Measurements from ENCODE around the gene MAS1.

The MAS1 gene

DNA sequence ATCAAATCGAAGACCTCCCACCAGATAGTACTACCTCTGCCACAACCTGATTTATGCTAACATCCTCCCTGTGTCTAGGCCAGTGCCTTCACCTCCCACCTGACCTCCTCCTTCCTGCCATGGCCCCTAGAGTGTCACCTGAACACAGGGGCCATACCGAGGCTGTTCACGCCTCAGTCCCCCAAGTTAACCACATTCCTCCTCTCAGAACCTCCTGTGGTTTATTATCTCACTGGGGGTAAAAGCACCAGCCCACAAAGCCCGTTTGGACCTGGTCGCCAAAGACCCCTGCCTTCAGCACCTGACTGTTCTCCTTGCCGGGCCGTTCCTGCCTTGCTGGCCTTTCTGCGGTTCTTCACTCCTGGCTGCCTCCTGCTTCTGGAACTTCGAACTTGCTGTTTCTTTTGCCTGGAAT, 13.7 kb downstream of the MAS1 start:
- TF ChIP-seq, protein P1, sequence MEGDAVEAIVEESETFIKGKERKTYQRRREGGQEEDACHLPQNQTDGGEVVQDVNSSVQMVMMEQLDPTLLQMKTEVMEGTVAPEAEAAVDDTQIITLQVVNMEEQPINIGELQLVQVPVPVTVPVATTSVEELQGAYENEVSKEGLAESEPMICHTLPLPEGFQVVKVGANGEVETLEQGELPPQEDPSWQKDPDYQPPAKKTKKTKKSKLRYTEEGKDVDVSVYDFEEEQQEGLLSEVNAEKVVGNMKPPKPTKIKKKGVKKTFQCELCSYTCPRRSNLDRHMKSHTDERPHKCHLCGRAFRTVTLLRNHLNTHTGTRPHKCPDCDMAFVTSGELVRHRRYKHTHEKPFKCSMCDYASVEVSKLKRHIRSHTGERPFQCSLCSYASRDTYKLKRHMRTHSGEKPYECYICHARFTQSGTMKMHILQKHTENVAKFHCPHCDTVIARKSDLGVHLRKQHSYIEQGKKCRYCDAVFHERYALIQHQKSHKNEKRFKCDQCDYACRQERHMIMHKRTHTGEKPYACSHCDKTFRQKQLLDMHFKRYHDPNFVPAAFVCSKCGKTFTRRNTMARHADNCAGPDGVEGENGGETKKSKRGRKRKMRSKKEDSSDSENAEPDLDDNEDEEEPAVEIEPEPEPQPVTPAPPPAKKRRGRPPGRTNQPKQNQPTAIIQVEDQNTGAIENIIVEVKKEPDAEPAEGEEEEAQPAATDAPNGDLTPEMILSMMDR (conservative IDR thresholded peaks at IDR 0.05; ENCODE audit: low read length): no peak
- TF ChIP-seq EZH2phosphoT487 (IDR thresholded peaks at IDR 0.05; ENCODE audit: borderline replicate concordance): no peak
- Histone ChIP-seq H3K9me2 (replicated peaks; ENCODE audit: low read depth, low read length) (no peaks in the 10 kb centered on the region), H3F3A (ENCODE audit: low read depth) (no peaks in the 10 kb centered on the region), H3K4me2 (ENCODE audit: low read depth, low read length, poor library complexity, severe bottlenecking) (no peak overlapping the region), H3K4me1 (ENCODE audit: insufficient read depth, low read length, poor library complexity, severe bottlenecking) (no peaks in the 10 kb centered on the region), H3K4me3 (ENCODE audit: low read length, poor library complexity, severe bottlenecking) (no peak overlapping the region), H4K20me1 (ENCODE audit: insufficient read depth, low read length, poor library complexity, severe bottlenecking) (no peaks in the 10 kb centered on the region), H3K36me3 (ENCODE audit: insufficient read depth, low read length) (no peaks in the 10 kb centered on the region), H3K9me3 (ENCODE audit: insufficient read depth, low read depth, low read length) (no peaks in the 10 kb centered on the region), H3K27me3 (ENCODE audit: insufficient read depth, low read length, poor library complexity, severe bottlenecking) (no peaks in the 10 kb centered on the region), H3K9ac (ENCODE audit: low read depth, low read length, poor library complexity, severe bottlenecking) (no peak overlapping the region), H2AFZ (ENCODE audit: low read length) (no peak overlapping the region), H3K79me2 (ENCODE audit: insufficient read depth, low read length) (no peaks in the 10 kb centered on the region)

DNA sequence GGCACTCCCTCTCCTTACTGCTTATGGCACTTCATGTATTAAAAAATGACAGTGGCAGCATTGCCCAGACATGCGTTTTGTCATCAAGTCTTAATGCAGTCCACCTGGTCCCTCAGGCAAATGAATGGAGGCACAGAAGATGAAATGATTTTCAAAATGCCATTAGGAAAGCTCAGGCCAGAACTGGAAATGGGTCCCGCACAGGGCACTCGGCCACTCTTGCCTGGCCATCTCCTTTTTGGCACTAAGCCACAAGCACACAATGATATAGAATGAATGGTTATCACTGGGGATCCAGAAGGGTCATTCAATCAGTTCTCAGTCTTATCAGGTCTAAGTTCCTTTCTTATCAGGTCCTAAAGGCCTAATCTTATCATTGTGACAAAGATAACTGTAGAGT, 15.6 kb downstream of the MAS1 start:
- Histone ChIP-seq H3K9ac (ENCODE audit: low read depth, low read length, poor library complexity, severe bottlenecking) (no peak overlapping the region), H3K27me3 (ENCODE audit: insufficient read depth, low read length, poor library complexity, severe bottlenecking) (no peaks in the 10 kb centered on the region), H3K9me2 (replicated peaks; ENCODE audit: low read depth, low read length) (no peaks in the 10 kb centered on the region), H3K79me2 (ENCODE audit: insufficient read depth, low read length) (no peaks in the 10 kb centered on the region), H3K4me3 (ENCODE audit: low read length, poor library complexity, severe bottlenecking) (no peak overlapping the region), H3K9me3 (ENCODE audit: insufficient read depth, low read depth, low read length) (no peaks in the 10 kb centered on the region), H3K36me3 (ENCODE audit: insufficient read depth, low read length) (no peaks in the 10 kb centered on the region), H3K4me2 (ENCODE audit: low read depth, low read length, poor library complexity, severe bottlenecking) (no peak overlapping the region), H3K4me1 (ENCODE audit: insufficient read depth, low read length, poor library complexity, severe bottlenecking) (no peaks in the 10 kb centered on the region), H3F3A (ENCODE audit: low read depth) (no peaks in the 10 kb centered on the region), H2AFZ (ENCODE audit: low read length) (no peak overlapping the region), H4K20me1 (ENCODE audit: insufficient read depth, low read length, poor library complexity, severe bottlenecking) (no peaks in the 10 kb centered on the region)
- TF ChIP-seq EZH2phosphoT487 (IDR thresholded peaks at IDR 0.05; ENCODE audit: borderline replicate concordance): no peak
- TF ChIP-seq, protein P1 (conservative IDR thresholded peaks at IDR 0.05; ENCODE audit: low read length): no peak

- Histone ChIP-seq H3K4me1 (ENCODE audit: insufficient read depth, low read length, poor library complexity, severe bottlenecking) (no peaks in the 10 kb centered on the region), H2AFZ (ENCODE audit: low read length) (no peak overlapping the region), H3K4me2 (ENCODE audit: low read depth, low read length, poor library complexity, severe bottlenecking) (no peak overlapping the region), H3K27me3 (ENCODE audit: insufficient read depth, low read length, poor library complexity, severe bottlenecking) (no peaks in the 10 kb centered on the region), H3K9me2 (replicated peaks; ENCODE audit: low read depth, low read length) (no peaks in the 10 kb centered on the region), H3K9ac (ENCODE audit: low read depth, low read length, poor library complexity, severe bottlenecking) (no peak overlapping the region), H3F3A (ENCODE audit: low read depth) (no peaks in the 10 kb centered on the region), H3K79me2 (ENCODE audit: insufficient read depth, low read length) (no peaks in the 10 kb centered on the region), H4K20me1 (ENCODE audit: insufficient read depth, low read length, poor library complexity, severe bottlenecking) (no peaks in the 10 kb centered on the region), H3K4me3 (ENCODE audit: low read length, poor library complexity, severe bottlenecking) (no peak overlapping the region), H3K9me3 (ENCODE audit: insufficient read depth, low read depth, low read length) (no peaks in the 10 kb centered on the region), H3K36me3 (ENCODE audit: insufficient read depth, low read length) (no peaks in the 10 kb centered on the region)
- TF ChIP-seq, protein P1 (conservative IDR thresholded peaks at IDR 0.05; ENCODE audit: low read length): no peak
- no peak for TF ChIP-seq EZH2phosphoT487 (IDR thresholded peaks at IDR 0.05; ENCODE audit: borderline replicate concordance)
These were observed 17.7 kb downstream of the MAS1 start for GRCh38 chr6:159908535-159908934.

Data from Loucy (cell line).